Kidney (tissue), 14 donors: ENCODE measurements around the gene CNFN. TPM values are rescaled to one million over a fixed set of nuclear protein-coding genes. Genes with fewer than 3 reads are reported as not detected.
A peak's percentile ranks its signal among the peaks of the same experiment; 100 is the strongest.

Source experiments
- DNase-seq, 5 donors: peaks; one replicate each; pipeline ENCODE4 v3.0.0-alpha.2; 2013 to 2020
- FAIRE-seq: peaks from 2 replicates; lab custom pipeline; 2012; peaks lifted over from hg19 to GRCh38; lab: Jason Lieb, UNC
- H3K27ac ChIP-seq, 2 donors: one replicate each; pipeline ENCODE4 v1.7.0; 2013; ENCODE audit warnings: low read depth in 2 of 2, low read length in 2 of 2, inconsistent platforms in 1 of 2
- H3K27me3 ChIP-seq: one replicate; pipeline ENCODE4 v1.7.1; 2013; ENCODE audit warnings: low read length, inconsistent platforms; ENCODE audit not compliant: control insufficient read depth, insufficient read depth
- H3K36me3 ChIP-seq, 3 donors: one replicate each; pipeline versions ENCODE4 v1.7.0 to v1.7.1; 2013; ENCODE audit warnings: low read length in 3 of 3, control low read depth in 1 of 3, inconsistent platforms in 1 of 3; ENCODE audit not compliant: insufficient read depth in 3 of 3, control insufficient read depth in 2 of 3
- H3K4me1 ChIP-seq, 3 donors: one replicate each; pipeline versions ENCODE4 v1.7.0 to v1.7.1; 2013; ENCODE audit warnings: low read length in 3 of 3, inconsistent platforms in 1 of 3, low read depth in 1 of 3; ENCODE audit not compliant: control insufficient read depth in 2 of 3, insufficient read depth in 2 of 3
- H3K4me3 ChIP-seq, 3 donors: one replicate each; pipeline versions ENCODE4 v1.7.0 to v1.8.1; 2013; ENCODE audit warnings: low read length in 3 of 3, control low read depth in 1 of 3, inconsistent platforms in 1 of 3
- H3K9ac ChIP-seq, 3 donors: one replicate each; pipeline versions ENCODE4 v1.7.0 to v1.7.1; 2013; ENCODE audit warnings: low read length in 3 of 3, control low read depth in 1 of 3, inconsistent platforms in 1 of 3
- H3K9me3 ChIP-seq, 3 donors: one replicate each; pipeline versions ENCODE4 v1.7.0 to v1.7.1; 2013; ENCODE audit warnings: low read length in 3 of 3, control low read depth in 1 of 3, inconsistent platforms in 1 of 3; ENCODE audit not compliant: control insufficient read depth in 2 of 3, insufficient read depth in 1 of 3
- CTCF ChIP-seq: IDR thresholded peaks from 3 replicates; pipeline ENCODE4 v1.5.1; 2012; ENCODE audit warnings: mild to moderate bottlenecking, moderate library complexity, borderline replicate concordance; ENCODE audit not compliant: insufficient read depth; ENCODE audit errors: extremely low read depth
- intact Hi-C: fragments of 100-400 bp; cut with DNase I; formaldehyde crosslinking; loops from one replicate; pipeline ENCODE4 v1.11.1; 2022
- polyA plus RNA-seq: library from polyadenylated mRNA; stranded (reverse); fragments of 350-450 nt; fragmentation: Illumina TruSeq; extraction: RNeasy Lipid Tissue Mini Kit (QIAGEN cat#74804); gene quantifications from one replicate; pipeline ENCODE4 v1.2.3, GENCODE V29; 2014; ENCODE audit warnings: low read depth, low replicate concordance; ENCODE audit not compliant: insufficient read depth
- total RNA-seq: library from RNA; stranded (reverse); fragmentation: NEBNext Ultra II Directional; extraction: Animal tissue kit (Norgen Biotek cat#: 25700); gene quantifications from one replicate; pipeline ENCODE4 v1.2.1, GENCODE V29; 2021
- donor health status: control.
- donor health status: control.
- donor health status: control.
- donor health status: control.
- donor health status: control.
- donor health status: DM: yes; HTN: yes; CAD: no.
- donor health status: Normal renal cell carcinoma (clear cell type).

The CNFN gene
- total and polyA plus RNA-seq, 2 donors from 2014 or later, result 2.2 to 4.9 TPM

- no peak overlapping the region for H3K9ac ChIP-seq
- no peaks in the 10 kb centered on the region for H3K36me3 ChIP-seq
- no peaks in the 10 kb centered on the region for H3K4me1 ChIP-seq
- no peak overlapping the region for H3K27ac ChIP-seq
- no peak overlapping the region for H3K4me3 ChIP-seq
- DNase-seq (no peak), FAIRE-seq (no peak)
- intact Hi-C loops, result no loop called here
- no peaks in the 10 kb centered on the region for H3K27me3 ChIP-seq
- H3K9me3 ChIP-seq, result no peaks in the 10 kb centered on the region
- no peak for TF ChIP-seq CTCF
Measured at GRCh38 chr19:42409477-42409876, 19.4 kb upstream of the CNFN start.

- Histone ChIP-seq H3K4me3 (no peak overlapping the region), H3K27ac (no peak overlapping the region), H3K9me3 (no peaks in the 10 kb centered on the region), H3K4me1 (no peaks in the 10 kb centered on the region), H3K9ac (no peak overlapping the region), H3K27me3 (no peaks in the 10 kb centered on the region), H3K36me3 (no peaks in the 10 kb centered on the region)
- DNase-seq, result peak in 1 of 5 donors; percentile 39
- intact Hi-C loops, result no loop called here
- no peak for FAIRE-seq
- no peak for TF ChIP-seq CTCF
Measured at GRCh38 chr19:42407816-42408175, 17.7 kb upstream of the CNFN start.

GRCh38 chr19:42407085-42407815 lies 17.2 kb upstream of the CNFN start:
- no peak for TF ChIP-seq CTCF
- Histone ChIP-seq H3K27ac (no peak overlapping the region), H3K9me3 (no peaks in the 10 kb centered on the region), H3K36me3 (no peaks in the 10 kb centered on the region), H3K4me1 (no peaks in the 10 kb centered on the region), H3K4me3 (no peak overlapping the region), H3K27me3 (no peaks in the 10 kb centered on the region), H3K9ac (no peak overlapping the region)
- no peak for FAIRE-seq
- intact Hi-C loops, result no loop called here
- DNase-seq, result peak in 1 of 5 donors; percentile 63
